Astrocyte (in vitro differentiated cells and primary cell): Measurements from ENCODE around the gene GPSM3.

ENCODE experiments used
- CTCF ChIP-seq: IDR thresholded peaks from 2 replicates; pipeline ENCODE4 v1.5.1; 2011; ENCODE audit warnings: low read depth, mild to moderate bottlenecking, inconsistent platforms, low read length, moderate library complexity; ENCODE audit not compliant: insufficient read depth
- EZH2 ChIP-seq: IDR thresholded peaks from 2 replicates; pipeline ENCODE4 v1.6.1; 2012; ENCODE audit warnings: mild to moderate bottlenecking, low read length, inconsistent platforms; ENCODE audit not compliant: insufficient read depth

GRCh38 chr6:32158052-32158451 lies 34.4 kb downstream of the GPSM3 start:
- TF ChIP-seq EZH2 (no peak), CTCF (no peak)
